KMS-11 (cell line): ENCODE data around the gene PDC.

Source experiments
- H2AFZ ChIP-seq: fragments of 200-600 bp; sonication (generic); 2 replicates; pipeline ENCODE4 v1.6.1; 2016; ENCODE audit warnings: antibody characterized with exemption, mixed run types, low read depth
- H3K27ac ChIP-seq: fragments of 200-600 bp; sonication (generic); 2 replicates; pipeline ENCODE4 v1.6.1; 2016; ENCODE audit warnings: mild to moderate bottlenecking, mixed run types
- H3K27me3 ChIP-seq: fragments of 200-600 bp; sonication (generic); 2 replicates; pipeline ENCODE4 v1.6.1; 2017; ENCODE audit warnings: mild to moderate bottlenecking, low read depth, mixed run types, moderate library complexity; ENCODE audit not compliant: insufficient read depth
- H3K36me3 ChIP-seq: fragments of 200-600 bp; sonication (generic); 2 replicates; pipeline ENCODE4 v1.6.1; 2017; ENCODE audit warnings: mild to moderate bottlenecking, mixed run types; ENCODE audit not compliant: insufficient read depth
- H3K4me1 ChIP-seq: fragments of 200-600 bp; sonication (generic); 2 replicates; pipeline ENCODE4 v1.6.1; 2016; ENCODE audit warnings: mild to moderate bottlenecking, low read depth, mixed run types; ENCODE audit not compliant: poor library complexity, severe bottlenecking
- H3K4me2 ChIP-seq: fragments of 200-600 bp; sonication (generic); 2 replicates; pipeline ENCODE4 v1.7.0; 2016; ENCODE audit warnings: mild to moderate bottlenecking, mixed run types
- H3K4me3 ChIP-seq: fragments of 200-600 bp; sonication (generic); IDR thresholded peaks from 2 replicates; pipeline ENCODE4 v1.6.1; 2017; ENCODE audit warnings: low read depth, low read length, mixed read lengths; ENCODE audit not compliant: insufficient read depth
- H3K79me2 ChIP-seq: fragments of 200-600 bp; sonication (generic); 2 replicates; pipeline ENCODE4 v1.6.1; 2016; ENCODE audit warnings: low read depth, mixed run types; ENCODE audit not compliant: insufficient read depth
- H3K9ac ChIP-seq: fragments of 200-600 bp; sonication (generic); 2 replicates; pipeline ENCODE4 v1.6.1; 2016; ENCODE audit warnings: mild to moderate bottlenecking, mixed run types
- H4K20me1 ChIP-seq: fragments of 200-600 bp; sonication (generic); 2 replicates; pipeline ENCODE4 v1.6.1; 2016; ENCODE audit warnings: mild to moderate bottlenecking, mixed run types; ENCODE audit not compliant: insufficient read depth
- TF ChIP-seq, protein P1 (sequence below): fragments of 200-600 bp; sonication (generic); conservative IDR thresholded peaks from 2 replicates; pipeline ENCODE4 v1.6.1; 2017; ENCODE audit warnings: low read depth, mild to moderate bottlenecking, antibody characterized with exemption, low read length, moderate library complexity, mixed read lengths

Gene PDC

DNA sequence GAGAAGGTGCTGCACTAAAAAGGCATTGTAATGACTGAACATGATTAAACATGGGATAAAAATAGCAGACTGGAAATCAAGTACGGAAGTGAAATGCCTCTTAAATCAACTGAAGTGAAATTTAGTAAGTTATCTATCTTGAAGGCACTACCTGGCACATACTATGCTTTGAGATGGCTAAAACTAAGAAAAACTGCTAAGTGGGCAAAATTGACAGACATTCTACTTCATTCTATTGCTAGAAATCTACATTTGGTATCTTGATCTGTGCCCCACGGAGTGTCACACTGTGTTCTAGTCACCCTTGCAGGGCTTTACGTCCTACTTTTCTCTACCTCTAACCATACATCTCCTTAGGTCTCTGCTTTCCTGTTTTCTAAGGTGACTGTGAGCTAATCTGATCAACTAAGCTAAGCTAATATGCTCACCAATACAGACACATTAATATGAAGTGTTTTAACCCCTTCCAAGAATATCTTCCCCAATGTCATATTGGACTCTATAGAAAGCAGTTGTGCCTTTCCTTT lies 4.1 kb downstream of the PDC start:
- TF ChIP-seq, protein P1, sequence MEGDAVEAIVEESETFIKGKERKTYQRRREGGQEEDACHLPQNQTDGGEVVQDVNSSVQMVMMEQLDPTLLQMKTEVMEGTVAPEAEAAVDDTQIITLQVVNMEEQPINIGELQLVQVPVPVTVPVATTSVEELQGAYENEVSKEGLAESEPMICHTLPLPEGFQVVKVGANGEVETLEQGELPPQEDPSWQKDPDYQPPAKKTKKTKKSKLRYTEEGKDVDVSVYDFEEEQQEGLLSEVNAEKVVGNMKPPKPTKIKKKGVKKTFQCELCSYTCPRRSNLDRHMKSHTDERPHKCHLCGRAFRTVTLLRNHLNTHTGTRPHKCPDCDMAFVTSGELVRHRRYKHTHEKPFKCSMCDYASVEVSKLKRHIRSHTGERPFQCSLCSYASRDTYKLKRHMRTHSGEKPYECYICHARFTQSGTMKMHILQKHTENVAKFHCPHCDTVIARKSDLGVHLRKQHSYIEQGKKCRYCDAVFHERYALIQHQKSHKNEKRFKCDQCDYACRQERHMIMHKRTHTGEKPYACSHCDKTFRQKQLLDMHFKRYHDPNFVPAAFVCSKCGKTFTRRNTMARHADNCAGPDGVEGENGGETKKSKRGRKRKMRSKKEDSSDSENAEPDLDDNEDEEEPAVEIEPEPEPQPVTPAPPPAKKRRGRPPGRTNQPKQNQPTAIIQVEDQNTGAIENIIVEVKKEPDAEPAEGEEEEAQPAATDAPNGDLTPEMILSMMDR, result no peak
- Histone ChIP-seq H3K4me1 (peaks cover under 1% of the 10 kb centered on the region), H3K4me2 (no peak overlapping the region), H3K36me3 (no peaks in the 10 kb centered on the region), H3K27me3 (no peaks in the 10 kb centered on the region), H3K27ac (no peak overlapping the region), H2AFZ (no peak overlapping the region), H3K9ac (no peak overlapping the region), H3K4me3 (no peak overlapping the region), H4K20me1 (no peaks in the 10 kb centered on the region), H3K79me2 (no peaks in the 10 kb centered on the region)

DNA sequence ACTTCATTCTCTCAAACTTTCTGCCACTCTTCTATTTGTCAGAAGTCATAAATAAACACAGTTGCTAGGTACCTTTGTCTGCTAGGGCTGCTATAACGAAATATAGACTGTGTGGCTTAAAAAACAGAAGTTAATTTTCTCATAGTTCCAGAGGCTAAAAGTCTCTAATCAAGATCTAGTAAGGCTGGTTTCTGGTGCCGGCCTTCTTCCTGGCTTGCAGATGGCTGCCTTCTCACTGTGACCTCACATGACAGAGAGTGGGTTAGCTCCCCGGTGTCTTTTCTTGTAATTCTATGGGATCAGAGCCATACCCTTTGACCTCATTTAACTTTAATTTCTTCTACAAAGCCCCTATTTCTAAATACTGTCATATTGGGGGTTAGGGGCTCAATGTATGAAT lies 5.9 kb downstream of the PDC start:
- Histone ChIP-seq H3K4me2 (no peak overlapping the region), H4K20me1 (no peaks in the 10 kb centered on the region), H3K36me3 (no peaks in the 10 kb centered on the region), H3K4me3 (no peak overlapping the region), H3K9ac (no peak overlapping the region), H2AFZ (no peak overlapping the region), H3K27ac (no peak overlapping the region), H3K4me1 (no peaks in the 10 kb centered on the region), H3K79me2 (no peaks in the 10 kb centered on the region), H3K27me3 (no peaks in the 10 kb centered on the region)
- TF ChIP-seq, protein P1, result no peak

DNA sequence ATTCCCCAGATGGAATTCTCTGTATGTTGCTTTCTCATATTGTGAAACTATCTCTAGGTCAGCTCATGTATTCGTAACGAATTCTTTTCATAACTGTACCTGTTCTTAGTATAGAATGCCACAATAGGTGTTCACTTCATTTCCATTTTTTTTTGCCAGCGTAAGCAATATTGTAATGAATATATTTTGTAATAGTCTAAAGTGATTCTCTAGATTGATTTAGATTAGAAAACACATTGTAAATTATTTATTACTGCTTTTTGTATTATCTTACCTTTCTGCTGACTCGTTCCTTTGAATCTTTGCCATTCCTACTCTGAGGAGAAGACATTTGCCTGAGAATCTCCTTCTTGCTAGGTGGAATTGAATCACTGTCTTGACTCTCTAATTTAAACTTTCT lies 14.8 kb downstream of the PDC start:
- Histone ChIP-seq H3K4me1 (no peaks in the 10 kb centered on the region), H3K36me3 (no peaks in the 10 kb centered on the region), H3K4me3 (no peak overlapping the region), H3K9ac (no peak overlapping the region), H3K27ac (no peak overlapping the region), H2AFZ (no peak overlapping the region), H4K20me1 (no peaks in the 10 kb centered on the region), H3K27me3 (no peaks in the 10 kb centered on the region), H3K4me2 (no peak overlapping the region), H3K79me2 (no peaks in the 10 kb centered on the region)
- TF ChIP-seq, protein P1, result no peak

DNA sequence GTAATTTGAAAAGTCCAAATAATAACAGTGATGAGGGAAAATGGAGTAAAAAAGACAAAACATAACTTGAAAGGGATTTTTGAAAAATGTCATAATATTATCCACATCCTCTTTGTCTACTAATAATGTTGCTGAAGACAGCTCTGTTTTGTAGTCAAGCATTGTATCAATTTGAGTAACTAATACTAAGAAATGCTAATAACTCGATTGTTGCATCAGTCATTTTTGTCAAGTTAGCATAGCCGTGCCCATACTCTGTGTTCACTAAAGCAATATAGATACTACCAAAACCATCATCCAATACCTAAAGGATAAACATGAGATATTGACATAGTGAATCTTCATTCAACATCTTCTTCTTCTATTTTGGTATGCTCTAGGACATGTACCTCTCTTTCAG lies 17.3 kb downstream of the PDC start:
- no peaks in the 10 kb centered on the region for H3K4me1 ChIP-seq
- no peaks in the 10 kb centered on the region for H3K36me3 ChIP-seq
- H3K27ac ChIP-seq, result no peak overlapping the region
- H3K4me3 ChIP-seq, result no peak overlapping the region
- TF ChIP-seq, protein P1, result no peak
- no peaks in the 10 kb centered on the region for H3K27me3 ChIP-seq
- H3K9ac ChIP-seq, result no peak overlapping the region
- H3K4me2 ChIP-seq, result no peak overlapping the region
- no peaks in the 10 kb centered on the region for H3K79me2 ChIP-seq
- H2AFZ ChIP-seq, result no peak overlapping the region
- H4K20me1 ChIP-seq, result no peaks in the 10 kb centered on the region
